ENCODE results near the gene FUT7. TPM values are rescaled to one million over a fixed set of nuclear protein-coding genes. Genes with fewer than 3 reads are reported as not detected.

FUT7 gene
- total and polyA plus RNA-seq, 2 of the 8 experiments (the other 6 are each of a cell fraction or from before 2014, with no cell fraction given) = not detected

DNA sequence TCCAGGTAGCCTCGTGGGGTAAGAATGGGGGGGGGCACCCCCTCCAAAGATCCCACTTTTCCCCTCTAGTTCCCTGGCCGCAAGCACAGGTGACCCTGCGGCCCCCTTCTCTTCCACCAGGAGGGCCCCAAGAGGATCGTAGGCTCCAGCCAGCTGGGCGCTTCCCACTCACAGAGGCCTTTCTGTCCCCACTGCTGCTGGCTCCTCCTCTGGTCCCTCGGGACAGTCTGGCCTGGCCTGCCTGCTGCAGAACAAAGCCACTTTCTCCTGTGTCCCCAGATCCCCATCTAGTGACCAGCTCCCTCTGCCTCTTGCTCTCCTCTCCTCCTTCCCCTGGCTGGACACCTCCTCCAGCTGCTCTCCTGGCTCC is 39.0 kb upstream of the FUT7 start:
- WGBS, 2 experiments (ENCODE audit: extremely low coverage in 1 of 2, insufficient coverage in 1 of 2, insufficient read length in 1 of 2, insufficient replicate concordance in 2 of 2, low coverage in 1 of 2, low lambda C conversion rate in 2 of 2, missing lambda C conversion rate in 1 of 2) = 30% methylated on average over 6 of the region's 6 CpGs; no CpG with 5 or more reads in 1 of the 2 experiments
- peak overlapping the region; percentile 90 for H4K8ac ChIP-seq (ENCODE audit: extremely low read depth, insufficient read depth, low read length)
- H2BK12ac ChIP-seq (ENCODE audit: low read depth, low read length) = peak overlapping the region; percentile 98; the same call in 1 of the 2 replicates
- H3K4me2 ChIP-seq (ENCODE audit: insufficient read depth in 1 of 2, low read depth in 2 of 2, low read length in 2 of 2) = peak overlapping the region; percentile 68 to 73
- peaks cover 0 to 18% (median 7%) of the 10 kb centered on the region in 4 experiments; a peak in 5 of 7 replicates for H3K27me3 ChIP-seq (replicated peaks in 1 of 4; ENCODE audit: control insufficient read depth in 3 of 4, extremely low read depth in 1 of 4, insufficient read depth in 3 of 4, low read length in 3 of 4)
- peak overlapping the region; percentile 24 for H3K4ac ChIP-seq (replicated peaks; ENCODE audit: insufficient read length, low read depth, low read length)
- H2BK20ac ChIP-seq (ENCODE audit: low read length) = peak overlapping the region; percentile 90
- DNase-seq (ENCODE audit: low read depth in 1 of 2, low spot score in 2 of 2) (peak in 1 of 2 experiments; percentile 79), FAIRE-seq (no peak)
- peak overlapping the region; percentile 81 for H3K18ac ChIP-seq (ENCODE audit: extremely low read depth, low read length)
- H2AFZ ChIP-seq (ENCODE audit: low read length) = 0 out of 2 replicates have a peak overlapping the region, but pooled peaks have one; percentile 3
- H3K79me1 ChIP-seq (ENCODE audit: low read depth, low read length) = peaks cover 2% of the 10 kb centered on the region; the same call in 1 of the 2 replicates
- H4K20me1 ChIP-seq (replicated peaks in 1 of 2; ENCODE audit: control insufficient read depth in 1 of 2, insufficient read depth in 2 of 2, low read length in 2 of 2) = peaks cover 21 to 22% of the 10 kb centered on the region in 2 experiments
- H2AK5ac ChIP-seq (ENCODE audit: low read depth, low read length) = peak overlapping the region; percentile 99; the same call in 1 of the 2 replicates
- peaks cover 0 to 27% (median 21%) of the 10 kb centered on the region in 4 experiments; a peak in 6 of 7 replicates for H3K4me1 ChIP-seq (replicated peaks in 1 of 4; ENCODE audit: control insufficient read depth in 3 of 4, insufficient read depth in 4 of 4, low read length in 3 of 4)
- peak overlapping the region; percentile 44; the same call in 1 of the 2 replicates for H2BK5ac ChIP-seq (ENCODE audit: low read depth, low read length)
- TF ChIP-seq, protein P1, sequence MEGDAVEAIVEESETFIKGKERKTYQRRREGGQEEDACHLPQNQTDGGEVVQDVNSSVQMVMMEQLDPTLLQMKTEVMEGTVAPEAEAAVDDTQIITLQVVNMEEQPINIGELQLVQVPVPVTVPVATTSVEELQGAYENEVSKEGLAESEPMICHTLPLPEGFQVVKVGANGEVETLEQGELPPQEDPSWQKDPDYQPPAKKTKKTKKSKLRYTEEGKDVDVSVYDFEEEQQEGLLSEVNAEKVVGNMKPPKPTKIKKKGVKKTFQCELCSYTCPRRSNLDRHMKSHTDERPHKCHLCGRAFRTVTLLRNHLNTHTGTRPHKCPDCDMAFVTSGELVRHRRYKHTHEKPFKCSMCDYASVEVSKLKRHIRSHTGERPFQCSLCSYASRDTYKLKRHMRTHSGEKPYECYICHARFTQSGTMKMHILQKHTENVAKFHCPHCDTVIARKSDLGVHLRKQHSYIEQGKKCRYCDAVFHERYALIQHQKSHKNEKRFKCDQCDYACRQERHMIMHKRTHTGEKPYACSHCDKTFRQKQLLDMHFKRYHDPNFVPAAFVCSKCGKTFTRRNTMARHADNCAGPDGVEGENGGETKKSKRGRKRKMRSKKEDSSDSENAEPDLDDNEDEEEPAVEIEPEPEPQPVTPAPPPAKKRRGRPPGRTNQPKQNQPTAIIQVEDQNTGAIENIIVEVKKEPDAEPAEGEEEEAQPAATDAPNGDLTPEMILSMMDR (IDR thresholded peaks at IDR 0.05; ENCODE audit: control extremely low read depth in 1 of 3, insufficient read depth in 1 of 3, low read depth in 1 of 3, low read length in 3 of 3) = peak in 1 of 3 experiments; percentile 10; a peak in 1 of 4 replicates
- TF ChIP-seq ASH2L (IDR thresholded peaks at IDR 0.05; ENCODE audit: low read length) (no peak), FOSL1 (IDR thresholded peaks at IDR 0.05; ENCODE audit: insufficient read depth, low read depth, low read length) (no peak), TAF1 (IDR thresholded peaks at IDR 0.05; ENCODE audit: low read depth, low read length) (no peak), NRF1 (IDR thresholded peaks at IDR 0.05; ENCODE audit: low read depth, low read length) (no peak), ZNF274 (IDR thresholded peaks at IDR 0.05; ENCODE audit: borderline replicate concordance, extremely low read depth, low read length) (no peak), POLR2A (IDR thresholded peaks at IDR 0.05; ENCODE audit: control extremely low read depth in 1 of 2, low read depth in 2 of 2, low read length in 2 of 2) (no peak)
- H3K4me3 ChIP-seq (ENCODE audit: extremely low read depth in 1 of 4, insufficient read depth in 2 of 4, low read depth in 3 of 4, low read length in 4 of 4) = peak overlapping the region; percentile 18 to 64 (median 36); a peak in 6 of 8 replicates
- H4K91ac ChIP-seq (replicated peaks; ENCODE audit: insufficient read length, low read length) = peak overlapping the region; percentile 71
- H3K56ac ChIP-seq (replicated peaks; ENCODE audit: insufficient read length, low read depth, low read length) = peak overlapping the region; percentile 1
- H3K9ac ChIP-seq (replicated peaks in 1 of 4; ENCODE audit: extremely low read depth in 1 of 4, low read depth in 3 of 4, low read length in 3 of 4) = peak overlapping the region in 1 of 4 experiments; percentile 10; a peak in 1 of 7 replicates
- H3K23ac ChIP-seq (ENCODE audit: insufficient read length) = no peak overlapping the region
- no peaks in the 10 kb centered on the region for H3K36me3 ChIP-seq (ENCODE audit: control insufficient read depth in 2 of 4, insufficient read depth in 4 of 4, low read length in 3 of 4)
- peak overlapping the region; percentile 83 for H2BK120ac ChIP-seq (replicated peaks; ENCODE audit: low read depth, low read length)
- ChIA-PET POLR2A (ENCODE audit: partially characterized antibody) (interaction anchor here (0.6 to 2.0 kb wide), 8 partner anchors 13 to 172 kb away, joined by 3 to 5 read pairs (median 4); partner anchors contain the start of gene MAN1B1), CTCF (ENCODE audit: partially characterized antibody) (interaction anchor here (1.2 to 13.5 kb wide), 10 partner anchors 9 to 313 kb away, joined by 3 to 291 read pairs (median 36); partner anchors contain the start of genes ABCA2, ENTPD2, FUT7 and MAN1B1)
- peaks cover 13% of the 10 kb centered on the region for H3K23me2 ChIP-seq (ENCODE audit: low read depth, low read length)
- H3K27ac ChIP-seq (ENCODE audit: low read depth, low read length) = no peak overlapping the region
- H4K5ac ChIP-seq (ENCODE audit: insufficient read length, low read depth, low read length) = peak overlapping the region; percentile 39
- H3K9me3 ChIP-seq (ENCODE audit: insufficient read depth in 2 of 2, low read depth in 1 of 2, low read length in 1 of 2) = no peaks in the 10 kb centered on the region
- no peak overlapping the region for H3K14ac ChIP-seq (ENCODE audit: insufficient read length)
- H2BK15ac ChIP-seq (ENCODE audit: low read length) = peak overlapping the region; percentile 98
- H3K79me2 ChIP-seq (ENCODE audit: control insufficient read depth in 1 of 2, insufficient read depth in 2 of 2, low read length in 2 of 2) = no peaks in the 10 kb centered on the region
